Activated CD4-positive, alpha-beta T cell treated with anti-CD3 and anti-CD28 coated beads, Interleukin-2, amount 50 U/mL, for 4 hours (primary cell): Measurements from ENCODE around the gene TRIM67.

Experiments
- DNase-seq, 2 experiments: peaks; one replicate each; pipeline ENCODE4 v3.0.0-alpha.2; 2020

TRIM67 gene

DNA sequence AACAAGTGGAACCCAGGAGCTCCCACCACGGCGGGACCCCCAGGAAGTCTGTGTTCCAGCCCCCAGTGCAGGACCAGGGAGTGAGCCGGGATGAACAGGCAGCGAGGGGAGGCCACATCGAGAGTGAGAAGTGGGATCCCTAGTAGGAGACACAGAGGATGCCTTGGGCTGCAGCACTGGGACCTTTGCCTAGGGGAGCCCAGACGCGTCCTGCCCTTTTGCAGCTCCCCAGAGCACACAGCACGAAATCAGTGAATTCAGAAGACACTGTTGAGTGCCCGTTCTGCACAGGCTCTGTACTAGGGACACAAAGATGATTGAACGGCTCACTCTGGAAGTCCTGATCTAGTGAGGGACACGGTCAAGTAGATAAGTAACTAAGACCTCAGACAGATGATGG is 23.5 kb downstream of the TRIM67 start:
- no peak for DNase-seq

DNA sequence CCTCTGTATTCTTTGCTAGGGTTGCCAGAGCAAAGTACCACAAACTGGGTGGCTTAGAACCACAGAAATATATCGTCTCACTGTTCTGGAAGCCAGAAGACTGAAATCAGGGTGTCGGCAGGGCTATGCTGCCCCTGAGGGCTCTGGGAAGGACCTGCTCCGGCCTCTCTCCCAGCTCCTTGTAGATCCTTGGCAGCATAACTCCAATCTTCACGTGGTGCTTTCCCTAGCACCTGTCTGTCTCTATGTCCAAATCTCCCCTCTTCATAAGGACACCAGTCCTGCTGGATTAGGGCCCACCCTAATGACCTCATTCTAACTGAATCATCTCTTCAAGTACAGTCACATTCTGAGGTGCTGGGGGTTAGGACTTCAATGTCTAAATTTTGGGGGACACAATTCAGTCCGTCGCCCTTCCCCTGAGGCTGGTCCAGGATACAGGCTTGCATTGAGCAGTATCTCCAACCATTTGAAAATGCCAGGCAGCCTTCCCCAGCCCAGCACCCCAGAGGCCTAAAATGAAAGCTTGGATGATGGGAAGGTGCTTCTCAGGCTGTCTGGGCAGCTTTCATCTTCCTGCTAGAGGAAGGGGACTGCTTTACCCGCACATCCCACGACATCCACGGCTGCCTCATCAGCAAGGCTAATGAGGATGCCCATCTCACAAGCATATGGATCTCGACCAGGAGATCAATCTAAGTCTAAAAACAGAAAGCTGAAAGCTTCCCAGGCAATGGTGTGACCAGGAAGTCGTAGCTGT is 24.7 kb downstream of the TRIM67 start:
- no peak for DNase-seq

DNA sequence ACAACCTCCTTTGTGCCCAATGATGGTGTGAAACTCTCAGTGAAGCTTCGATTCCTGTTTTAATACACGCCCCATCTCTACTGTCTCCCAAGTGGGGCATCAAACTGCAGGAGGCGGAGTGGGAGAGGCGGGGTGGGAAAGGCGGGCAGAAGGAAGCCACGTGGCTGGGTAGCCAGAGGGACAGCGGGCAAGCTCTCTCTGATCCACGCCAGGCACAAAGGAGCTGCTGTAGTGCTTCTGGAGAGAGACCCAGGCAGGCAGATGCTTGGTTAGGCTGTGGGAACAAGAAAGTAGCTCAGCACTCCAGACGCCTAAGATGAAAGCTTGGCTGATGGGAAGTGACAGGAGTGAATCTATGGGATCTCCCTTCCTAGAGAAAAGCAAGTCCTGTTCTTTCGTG is 25.7 kb downstream of the TRIM67 start:
- DNase-seq = no peak

- no peak for DNase-seq
Measured at GRCh38 chr1:231188072-231188471, 26.2 kb downstream of the TRIM67 start.

- DNase-seq = no peak
Measured at GRCh38 chr1:231188768-231189167, 26.9 kb downstream of the TRIM67 start.

- DNase-seq = no peak
Measured at GRCh38 chr1:231189683-231190270, 27.9 kb downstream of the TRIM67 start.

DNA sequence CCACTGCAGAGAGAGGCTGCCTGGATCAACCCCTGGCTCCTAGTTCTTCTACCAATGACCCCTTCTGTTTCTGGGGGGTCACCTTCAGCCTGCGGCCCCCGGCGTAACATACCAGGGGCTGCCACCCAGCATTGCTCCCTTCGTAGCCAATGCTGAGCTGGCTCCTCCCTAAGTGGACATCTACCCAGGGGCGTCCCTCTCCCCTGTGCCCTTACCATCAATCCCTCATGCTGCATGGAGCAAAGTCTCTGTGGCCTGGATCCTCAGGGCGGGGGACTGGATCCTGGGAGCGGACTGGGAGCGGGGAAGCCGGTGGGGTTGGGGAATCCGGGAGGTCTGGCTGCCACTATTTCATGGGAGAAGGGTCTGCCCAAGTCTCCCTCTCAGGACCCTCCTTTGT is 28.6 kb downstream of the TRIM67 start:
- no peak for DNase-seq

DNA sequence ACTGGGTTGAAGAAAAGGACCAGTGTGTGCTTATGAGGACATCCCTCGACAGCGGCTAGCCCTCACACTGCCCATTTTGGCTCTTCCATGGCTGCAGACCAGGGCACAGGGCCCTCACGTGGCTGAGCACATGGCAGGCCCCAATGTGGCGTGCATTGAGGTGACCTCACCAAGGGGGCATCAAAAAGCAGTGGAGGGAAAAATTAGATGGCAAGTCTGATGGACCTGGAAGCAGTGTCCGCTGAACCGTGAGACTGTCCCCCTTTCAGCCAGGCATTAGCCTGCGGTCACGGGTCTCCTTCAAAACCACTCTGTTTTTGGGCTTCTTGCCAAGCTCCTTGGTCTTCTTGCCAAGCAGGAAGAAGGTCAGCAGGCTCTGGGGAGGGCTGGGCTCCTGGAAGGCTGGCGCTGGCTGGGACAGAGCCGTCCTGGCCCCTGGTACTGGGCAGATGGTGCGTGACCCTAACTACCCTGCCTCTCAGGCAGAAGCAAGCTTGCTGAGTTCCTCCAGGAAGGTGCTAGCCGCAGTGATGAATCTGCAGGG is 30.8 kb downstream of the TRIM67 start:
- DNase-seq = no peak

DNA sequence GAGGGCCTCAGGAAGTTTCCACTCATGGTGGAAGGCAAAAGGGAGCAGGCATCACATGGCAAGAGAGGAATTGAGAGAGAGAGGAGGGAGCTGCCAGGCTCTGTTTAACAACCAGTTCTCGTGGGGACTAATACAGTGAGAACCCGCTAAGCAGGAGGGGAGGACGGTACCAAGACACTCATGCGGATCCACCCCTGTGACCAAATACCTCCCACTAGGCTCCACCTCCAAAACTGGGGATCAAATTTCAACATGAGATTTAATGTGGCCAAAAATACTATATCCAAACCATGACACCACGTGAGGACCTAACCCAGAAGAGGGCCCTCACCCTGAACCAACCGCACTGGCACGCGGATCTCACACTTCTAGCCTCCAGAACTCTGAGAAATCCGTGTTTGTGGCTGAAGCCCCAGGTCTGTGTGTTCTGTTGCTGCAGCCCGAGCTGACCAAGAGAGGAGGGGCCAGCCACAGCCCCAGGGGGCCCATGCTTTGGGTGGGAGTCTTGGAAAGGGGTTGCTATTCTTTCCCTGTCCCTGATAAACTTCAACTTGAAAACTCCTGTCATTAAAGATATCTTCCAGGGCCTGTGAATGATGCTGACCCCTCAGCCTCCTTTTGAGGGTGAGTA is 32.0 kb downstream of the TRIM67 start:
- no peak for DNase-seq

- DNase-seq = no peak
Measured at GRCh38 chr1:231194476-231194842, 32.6 kb downstream of the TRIM67 start.

GRCh38 chr1:231194843-231195516 is 33.1 kb downstream of the TRIM67 start:
- DNase-seq = no peak

DNA sequence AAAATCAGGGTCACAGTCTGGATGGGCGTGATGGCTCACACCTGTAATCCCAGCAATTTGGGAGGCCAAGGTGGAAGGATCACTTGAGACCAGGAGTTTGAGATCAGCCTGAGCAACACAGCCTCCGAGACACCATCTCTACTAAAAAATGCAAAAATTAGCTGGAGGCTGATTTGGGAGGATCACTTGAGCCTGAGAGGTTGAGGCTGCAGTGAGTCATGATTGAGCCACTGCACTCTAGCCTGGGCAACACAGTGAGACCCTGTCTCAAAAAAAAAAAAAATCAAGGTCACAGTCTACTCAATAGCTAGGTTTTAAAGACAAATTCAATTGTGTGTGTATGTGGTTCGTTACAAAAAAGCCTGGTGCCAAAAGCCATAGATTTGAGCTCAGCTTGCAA is 34.4 kb downstream of the TRIM67 start:
- DNase-seq = no peak

- DNase-seq = no peak
Measured at GRCh38 chr1:231196728-231197127, 34.9 kb downstream of the TRIM67 start.

DNA sequence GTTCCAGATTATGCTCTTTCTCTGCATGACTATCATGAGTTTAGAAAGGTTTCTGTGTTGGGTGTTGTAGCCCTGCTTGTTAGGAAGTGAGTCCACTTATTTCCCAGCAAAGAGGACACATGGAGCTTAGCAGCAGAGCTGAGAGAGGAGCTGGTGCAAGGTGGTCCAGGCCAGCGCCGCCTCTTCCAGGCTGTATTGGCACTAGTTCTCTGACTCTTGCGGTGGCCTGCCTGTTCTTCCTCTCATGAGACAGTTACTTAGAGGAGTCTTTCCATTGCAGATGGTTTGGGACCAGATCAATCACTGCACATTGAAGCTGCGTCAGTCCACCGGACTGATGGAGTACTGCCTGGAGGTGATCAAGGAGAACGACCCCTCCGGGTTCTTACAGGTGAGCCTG is 38.0 kb downstream of the TRIM67 start:
- no peak for DNase-seq

DNA sequence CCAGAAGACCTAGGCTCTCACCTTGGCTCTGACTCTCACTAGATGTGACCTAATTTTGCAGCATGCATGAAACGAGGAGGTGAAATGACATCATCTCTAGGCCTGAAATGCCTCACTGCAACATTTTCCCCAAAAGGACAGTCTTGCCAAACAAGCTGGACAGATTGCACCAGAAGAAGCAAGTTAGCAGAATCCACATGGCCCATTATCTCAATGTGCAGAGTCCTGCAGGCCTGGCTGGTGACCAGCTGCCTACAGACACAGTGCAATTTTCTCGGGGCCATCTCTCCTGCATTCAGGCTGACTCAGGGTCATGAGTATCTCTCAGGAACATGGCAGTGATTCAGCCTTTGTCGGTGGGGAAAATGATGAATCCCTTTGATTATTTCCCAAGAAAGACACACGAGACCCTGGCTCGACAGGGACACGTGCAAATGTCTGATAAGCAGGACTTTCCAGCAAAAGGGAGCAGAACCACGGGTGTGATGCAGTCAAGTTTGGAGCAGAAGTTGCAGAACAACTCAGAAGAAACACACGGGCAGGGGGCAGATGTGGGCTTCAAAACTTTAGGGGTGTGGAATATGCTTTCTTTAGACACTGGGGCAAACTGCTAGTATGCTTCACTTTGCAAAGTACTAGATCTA is 38.7 kb downstream of the TRIM67 start:
- no peak for DNase-seq

- DNase-seq = no peak
Measured at GRCh38 chr1:231201375-231201978, 39.6 kb downstream of the TRIM67 start.

DNA sequence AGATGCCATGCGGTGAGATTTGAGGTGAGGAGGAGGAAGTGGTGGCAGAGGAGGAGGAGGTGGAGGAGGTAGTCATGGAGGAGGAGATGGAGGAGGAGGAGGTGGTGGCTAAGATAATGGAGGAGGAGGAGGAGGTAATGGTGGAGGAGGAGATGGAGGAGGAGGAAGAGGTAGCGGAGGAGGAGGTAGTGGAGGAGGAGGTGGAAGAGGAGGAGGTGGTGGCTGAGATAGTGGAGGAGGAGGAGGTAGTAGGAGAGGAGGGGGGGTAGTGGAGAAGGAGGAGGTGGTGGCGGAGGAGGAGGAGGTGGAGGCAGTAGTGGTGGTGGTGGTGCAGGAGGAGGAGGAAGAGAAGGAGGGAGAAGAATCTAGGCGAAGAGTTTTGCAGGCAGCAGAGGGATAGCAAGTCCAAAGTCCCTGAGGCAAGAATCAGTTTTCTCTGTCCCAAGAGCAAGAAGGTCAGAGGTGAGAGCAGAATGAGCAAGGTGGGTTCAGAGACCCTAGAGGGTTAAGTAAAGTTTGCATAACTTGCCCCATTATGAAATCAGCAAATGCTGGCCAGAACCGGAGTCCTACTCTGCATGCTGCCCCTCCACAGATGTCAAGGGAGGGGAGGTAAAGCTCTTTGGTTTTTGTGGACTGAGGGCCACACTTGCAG is 40.2 kb downstream of the TRIM67 start:
- no peak for DNase-seq

- DNase-seq = no peak
Measured at GRCh38 chr1:231203259-231204057, 41.6 kb downstream of the TRIM67 start.

GRCh38 chr1:231206856-231207255 is 45.0 kb downstream of the TRIM67 start:
- DNase-seq = no peak

DNA sequence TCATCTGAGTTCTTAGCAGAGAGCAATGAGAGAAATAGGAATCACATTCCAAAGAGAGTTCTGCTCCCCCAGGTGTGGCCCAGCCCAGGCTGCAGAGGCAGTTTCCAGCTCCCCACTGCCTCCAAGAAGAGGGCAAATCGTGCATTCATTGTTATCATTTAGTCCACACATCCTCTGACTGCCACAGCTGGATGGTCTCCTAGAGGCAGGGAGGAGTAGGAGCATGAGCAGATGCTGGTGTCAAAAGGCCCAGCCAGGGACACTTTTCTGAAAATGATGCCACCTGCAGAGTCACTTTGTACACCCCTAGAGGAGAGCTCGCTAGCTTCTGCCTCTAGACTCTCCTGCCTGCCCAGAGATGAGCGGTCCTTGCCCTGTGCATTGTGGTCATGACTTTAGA is 45.6 kb downstream of the TRIM67 start:
- DNase-seq = no peak

- no peak for DNase-seq
Measured at GRCh38 chr1:231208980-231209379, 47.1 kb downstream of the TRIM67 start.
